Activated naive CD4-positive, alpha-beta T cell treated with Interleukin-2 at 50 U/mL for 16 hours (primary cell): ENCODE results near the gene DROSHA.
"Not testable (repeated sequence)": the region's sequence is repeated elsewhere in the genome, so short reads cannot be mapped to it uniquely, and the experiment has no call there.

Experiments used
- DNase-seq: peaks from one replicate; pipeline ENCODE4 v3.0.0-alpha.2; 2020

The DROSHA gene

DNA sequence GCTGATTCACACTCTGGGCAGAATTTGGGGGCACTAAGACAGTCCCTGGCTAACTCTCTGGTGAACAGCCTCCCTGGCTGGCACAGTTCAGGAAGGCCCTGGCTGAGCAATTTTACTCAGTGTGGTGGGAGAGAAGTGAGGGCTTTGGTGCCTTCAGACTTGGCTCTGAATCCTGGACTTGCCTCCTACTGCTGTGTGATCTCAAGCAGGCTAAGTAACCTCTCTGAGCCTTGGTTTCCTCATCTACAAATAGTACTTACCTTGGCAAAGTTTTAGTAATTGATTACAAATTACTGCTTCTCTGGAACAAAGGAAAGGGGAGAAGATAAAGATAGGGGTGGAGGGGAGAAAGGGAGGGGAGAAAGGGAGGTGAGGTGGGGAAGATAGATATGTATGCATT is 153.8 kb downstream of the DROSHA start:
- no peak for DNase-seq

DNA sequence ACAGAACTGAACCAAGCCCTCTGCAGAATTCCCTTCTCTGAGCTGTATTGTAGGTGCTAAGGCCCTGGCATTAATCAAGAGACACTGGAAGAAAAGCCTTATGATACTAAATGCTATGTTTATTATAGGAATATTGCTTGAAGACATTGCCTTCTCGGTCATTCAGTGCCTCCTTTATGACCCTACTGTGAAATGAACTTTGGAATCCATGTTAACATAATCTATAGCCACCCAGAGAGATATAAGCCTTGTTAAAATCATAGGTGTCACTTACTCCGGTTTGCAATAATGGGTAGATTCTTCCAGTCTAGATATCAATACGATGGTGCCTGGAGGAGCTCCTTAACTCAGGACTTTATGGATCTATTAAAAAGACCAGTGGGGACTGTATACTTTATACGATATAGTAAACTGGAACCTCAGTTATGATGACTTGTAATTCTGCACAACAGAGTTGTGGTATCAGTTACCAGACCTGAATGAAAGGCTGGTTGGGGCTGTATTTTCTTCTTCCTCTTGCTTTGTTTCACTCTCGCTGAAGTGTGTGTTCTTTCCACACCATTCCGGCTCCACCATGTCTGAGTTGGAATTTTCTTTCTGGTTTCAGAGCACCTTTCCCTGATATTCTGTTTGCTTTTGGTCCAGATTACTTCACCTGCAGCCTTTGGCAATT is 154.5 kb downstream of the DROSHA start:
- DNase-seq: no peak

- DNase-seq: no peak
Measured at GRCh38 chr5:31375999-31376720, 155.7 kb downstream of the DROSHA start.

DNA sequence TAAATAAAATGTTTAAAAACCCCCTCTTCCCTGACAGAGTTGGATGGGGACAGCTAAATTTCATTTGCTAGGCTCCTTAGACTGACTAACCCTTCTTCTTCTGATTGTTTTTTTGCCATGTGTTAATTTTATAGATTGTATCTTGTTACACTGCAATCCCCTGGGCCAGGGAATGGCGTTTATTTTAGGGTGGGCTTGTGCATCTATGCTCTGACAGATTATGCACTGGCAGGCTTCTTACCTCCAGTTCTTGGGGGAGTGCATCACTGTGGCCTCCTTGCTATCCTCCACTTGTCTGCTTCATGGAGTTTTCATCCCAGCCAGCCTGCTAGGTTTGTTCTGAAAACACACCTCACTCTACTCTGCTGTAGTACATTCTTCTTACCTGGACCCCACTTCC is 159.8 kb downstream of the DROSHA start:
- DNase-seq: no peak

- no peak for DNase-seq
Measured at GRCh38 chr5:31366941-31367340, 165.0 kb downstream of the DROSHA start.

- DNase-seq: no peak
Measured at GRCh38 chr5:31365776-31366175, 166.1 kb downstream of the DROSHA start.

DNA sequence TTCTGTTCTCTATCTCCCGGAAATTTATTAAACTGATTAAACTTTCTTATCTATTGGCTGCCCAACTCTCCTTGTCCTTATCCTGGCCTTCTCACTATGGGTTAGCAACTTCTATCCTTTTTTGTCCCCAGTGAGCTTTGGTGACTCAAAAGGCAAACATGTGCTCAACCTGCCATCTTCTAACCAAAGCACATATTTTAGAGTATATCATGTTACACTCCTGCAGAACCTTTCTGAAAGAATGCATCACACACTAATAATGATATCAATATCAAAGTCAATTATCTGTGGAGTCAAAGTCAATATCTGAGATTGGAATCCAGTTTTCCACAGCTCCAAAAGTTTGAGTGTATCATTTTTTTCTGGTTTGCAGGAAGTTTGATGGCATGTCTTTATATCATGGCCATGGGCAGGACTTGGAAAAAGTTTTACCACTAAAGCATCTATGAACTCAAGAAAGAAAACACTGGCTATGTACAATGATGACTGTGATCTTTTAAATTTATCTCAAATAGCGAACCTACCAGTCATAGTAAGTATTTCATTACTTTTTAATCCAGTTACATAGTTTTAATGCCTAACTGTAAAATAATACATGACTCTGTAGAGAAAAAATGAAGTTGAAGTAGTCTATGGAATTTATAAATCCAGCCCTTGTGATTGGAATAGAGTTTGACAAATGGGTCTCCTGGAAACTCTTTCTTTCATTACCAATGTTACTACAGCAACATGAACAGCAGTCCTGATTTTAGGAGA is 166.8 kb downstream of the DROSHA start:
- DNase-seq: no peak

- DNase-seq: no peak
Measured at GRCh38 chr5:31362931-31363568, 168.8 kb downstream of the DROSHA start.

GRCh38 chr5:31362529-31362900 is 169.4 kb downstream of the DROSHA start:
- no peak for DNase-seq

DNA sequence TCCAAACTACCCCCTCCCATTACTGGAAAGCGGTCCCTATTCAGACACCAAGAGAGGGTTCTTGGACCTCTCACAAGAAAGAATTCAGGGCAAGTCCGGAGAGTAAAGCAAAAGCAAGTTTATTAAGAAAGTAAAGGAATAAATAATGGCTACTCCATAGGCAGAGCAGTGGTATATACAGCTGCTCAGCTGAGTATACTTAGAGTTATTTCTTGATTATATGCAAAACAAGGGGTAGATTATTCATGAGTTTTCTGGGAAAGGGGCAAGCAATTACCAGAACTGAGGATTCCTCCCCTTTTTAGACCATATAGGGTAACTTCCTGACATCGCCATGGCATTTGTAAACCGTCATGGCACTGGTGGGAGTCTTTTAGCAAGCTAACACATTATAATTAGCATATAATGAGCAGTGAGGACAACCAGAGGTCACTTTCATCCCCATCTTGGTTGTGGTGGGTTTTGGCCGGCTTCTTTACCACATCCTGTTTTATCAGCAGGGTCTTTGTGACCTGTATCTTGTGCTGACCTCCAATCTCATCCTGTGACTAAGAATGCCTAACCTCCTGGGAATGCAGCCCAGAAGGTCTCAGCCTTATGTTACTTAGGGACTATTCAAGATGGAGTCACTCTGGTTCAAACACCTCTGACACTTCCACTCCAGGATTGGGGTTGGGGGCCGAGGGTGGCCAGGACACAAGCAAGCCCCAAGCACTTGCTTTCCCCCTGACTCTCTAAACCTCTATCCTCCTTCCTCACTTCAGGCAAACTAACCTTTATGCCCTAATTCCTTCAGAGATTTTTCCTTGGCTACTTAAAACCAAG is 170.0 kb downstream of the DROSHA start:
- DNase-seq: not testable (repeated sequence)

DNA sequence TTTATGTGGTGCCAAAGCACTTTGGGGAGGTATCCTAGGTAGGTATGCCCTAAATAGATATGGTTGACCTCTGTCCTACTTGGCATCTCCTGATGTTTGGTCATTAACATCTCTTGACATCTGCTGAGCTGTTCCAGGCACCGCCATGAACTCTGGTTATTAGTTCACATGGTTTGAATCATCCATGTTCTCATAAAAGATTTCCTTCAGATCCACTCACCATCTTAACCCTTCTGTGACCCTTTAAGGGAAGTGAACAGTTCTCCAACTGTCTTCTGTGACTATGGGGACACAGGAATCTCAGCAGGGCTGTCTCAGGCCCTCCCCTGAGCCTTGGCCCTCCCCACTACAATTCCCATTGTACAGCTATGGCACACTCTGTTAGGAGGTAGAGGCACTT is 170.7 kb downstream of the DROSHA start:
- DNase-seq: no peak

DNA sequence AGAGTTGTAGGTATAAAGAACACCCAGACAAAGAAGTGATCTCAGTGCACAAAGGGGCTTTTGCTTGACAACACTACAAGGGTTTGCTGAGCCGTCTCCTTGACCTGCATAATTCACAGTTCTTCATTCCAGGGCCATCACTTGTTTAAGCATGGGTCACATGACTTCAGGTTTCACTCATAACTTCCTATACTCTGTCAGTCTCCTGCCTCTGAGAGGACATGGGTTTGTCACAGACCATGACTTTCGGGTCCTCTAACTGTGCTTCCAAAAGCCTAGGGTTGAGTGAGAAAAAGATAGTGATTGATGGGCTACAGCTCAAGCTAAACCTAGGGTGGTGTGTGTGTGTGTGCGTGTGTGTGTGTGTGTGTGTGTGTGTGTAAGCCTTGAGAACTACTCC is 172.1 kb downstream of the DROSHA start:
- no peak for DNase-seq

GRCh38 chr5:31357038-31357437 is 174.9 kb downstream of the DROSHA start:
- no peak for DNase-seq

DNA sequence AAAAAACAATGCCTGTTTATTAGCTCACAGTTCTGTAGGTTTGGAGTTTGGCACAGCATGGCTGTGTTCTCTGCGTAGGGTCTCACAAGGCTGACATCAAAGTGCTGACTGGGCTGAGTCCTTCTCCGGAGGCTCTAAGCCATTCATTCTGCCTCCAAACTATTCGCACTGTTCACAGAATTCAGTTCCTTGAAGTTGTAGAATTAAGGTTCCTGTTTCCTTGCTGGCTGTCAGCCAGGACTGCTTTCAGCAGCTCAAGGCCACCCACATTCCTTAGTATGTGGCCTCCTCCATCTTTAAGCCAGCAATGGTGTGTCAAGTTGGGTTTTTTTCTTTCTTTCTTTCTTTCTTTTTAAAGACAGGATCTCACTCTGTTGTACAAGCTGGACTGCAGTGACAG is 176.6 kb downstream of the DROSHA start:
- no peak for DNase-seq
